HG03469 (cell line): ENCODE data around the gene TMEM132C.
"Not testable (repeated sequence)": the region's sequence is repeated elsewhere in the genome, so short reads cannot be mapped to it uniquely, and the experiment has no call there.

Source experiments
- ATAC-seq: cut with Tn5 transposase; IDR thresholded peaks from one replicate; pipeline ENCODE4 v1.9.1; 2021; ENCODE audit warnings: mild to moderate bottlenecking, moderate library complexity, moderate number of reproducible peaks; ENCODE audit not compliant: unreplicated experiment

Gene TMEM132C

GRCh38 chr12:128463881-128464280 lies 196.9 kb downstream of the TMEM132C start:
- ATAC-seq = no peak

DNA sequence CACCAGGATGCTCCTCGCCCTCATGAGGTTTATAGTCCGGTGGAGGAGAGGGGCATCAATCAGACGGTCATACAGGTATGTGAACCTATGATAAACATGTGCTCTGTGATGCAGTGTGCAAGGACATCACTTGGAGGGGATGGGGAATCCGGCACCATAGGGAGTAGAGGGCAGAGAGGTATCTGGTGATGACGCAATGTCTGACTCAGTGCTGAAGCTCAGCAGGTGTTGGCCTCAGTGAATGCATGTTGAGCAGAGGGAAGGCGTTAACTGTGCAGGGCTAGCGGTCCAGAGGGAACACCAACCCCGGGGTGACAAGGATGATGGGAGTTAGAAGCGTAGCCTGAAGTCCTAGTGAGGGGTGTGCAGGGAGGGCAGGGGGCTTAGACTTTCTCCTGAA lies 200.9 kb downstream of the TMEM132C start:
- no peak for ATAC-seq

DNA sequence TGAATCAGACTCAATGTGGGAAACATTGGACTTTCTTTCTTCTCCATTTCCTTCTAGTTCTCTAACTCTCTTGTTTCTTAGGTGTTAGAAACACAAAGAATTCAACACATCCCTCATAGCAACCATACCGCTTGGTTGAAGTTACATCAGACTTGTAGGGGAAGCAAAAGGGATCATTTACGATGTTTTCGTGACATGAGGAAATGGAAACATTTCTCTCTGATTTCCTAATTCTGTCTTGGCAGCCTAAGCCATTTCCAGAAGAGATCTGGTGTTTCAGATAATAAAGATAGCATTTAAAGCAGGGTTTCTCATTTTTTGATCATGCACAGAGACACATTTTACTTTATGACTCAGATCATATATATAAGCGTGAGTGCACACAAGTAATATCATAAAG lies 202.0 kb downstream of the TMEM132C start:
- no peak for ATAC-seq

DNA sequence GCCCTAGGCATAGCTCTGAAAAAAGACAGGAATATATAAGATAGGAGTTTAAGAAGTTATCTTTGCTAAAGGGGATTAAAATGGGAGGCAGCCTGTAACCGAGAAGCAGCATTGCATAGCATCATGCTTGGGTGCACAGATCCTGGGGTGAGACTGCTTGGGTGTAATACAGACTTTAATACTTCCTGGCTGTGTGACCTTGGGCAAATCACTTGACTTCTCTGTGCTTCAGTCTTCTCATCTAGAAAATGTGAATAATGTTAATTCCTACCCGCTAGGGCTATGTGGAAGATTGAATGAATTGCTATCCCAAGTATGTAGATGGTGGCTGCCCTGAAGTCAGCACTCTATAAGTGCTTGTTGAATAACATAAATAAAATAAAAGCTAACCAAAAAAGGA lies 204.5 kb downstream of the TMEM132C start:
- no peak for ATAC-seq

GRCh38 chr12:128474916-128475315 lies 207.9 kb downstream of the TMEM132C start:
- no peak for ATAC-seq

DNA sequence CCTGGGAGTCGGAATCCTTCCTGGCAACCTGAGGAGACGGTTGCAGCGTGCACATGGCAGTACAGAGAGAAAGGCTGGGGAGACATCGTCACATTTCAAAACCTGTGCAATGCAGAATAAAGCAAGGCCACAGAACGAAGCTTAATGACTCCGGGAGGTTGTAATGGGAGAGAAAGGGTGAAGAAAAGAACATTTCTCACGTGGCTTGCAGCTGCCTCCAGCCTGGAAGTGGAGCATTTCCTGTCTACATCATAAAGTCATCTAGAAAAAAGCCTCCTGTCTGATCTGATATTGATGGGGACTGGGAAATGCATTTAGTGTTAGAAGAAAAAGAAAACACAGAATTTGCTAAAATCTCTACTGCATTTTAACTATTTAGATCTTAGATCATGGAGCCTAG lies 209.3 kb downstream of the TMEM132C start:
- no peak for ATAC-seq

DNA sequence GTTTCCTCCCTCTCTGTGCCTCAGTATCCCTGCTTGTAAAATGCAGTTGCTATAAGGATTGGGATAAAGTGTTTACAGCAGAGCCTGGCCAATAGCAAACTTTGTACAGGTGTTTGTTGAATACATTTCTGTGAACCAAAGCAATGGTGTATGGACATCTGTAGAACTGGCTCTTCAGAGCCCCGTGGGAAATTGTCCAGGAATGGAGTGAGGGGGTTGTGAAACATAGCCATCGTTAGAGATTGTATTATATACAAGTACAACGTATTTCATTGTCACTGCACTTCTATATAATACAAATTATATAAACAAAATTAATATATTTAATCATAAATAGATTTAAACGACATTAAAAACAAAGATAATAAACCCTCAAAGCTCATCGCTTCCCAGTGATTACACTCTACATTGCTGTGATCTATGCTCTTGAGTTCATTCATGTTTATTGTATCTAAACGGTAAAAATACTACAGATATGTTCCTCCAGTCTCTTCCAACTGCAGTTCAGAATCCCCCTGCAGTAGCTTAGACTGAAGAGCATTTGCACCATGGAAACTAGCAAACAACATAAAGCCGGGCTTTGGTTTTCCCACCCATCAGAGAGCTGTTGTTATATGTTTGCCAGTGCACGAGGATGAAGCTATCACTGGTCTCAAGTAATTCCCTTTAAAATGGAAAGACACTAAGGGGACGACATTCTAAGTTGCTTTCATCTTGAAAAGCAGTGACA lies 216.7 kb downstream of the TMEM132C start:
- no peak for ATAC-seq

DNA sequence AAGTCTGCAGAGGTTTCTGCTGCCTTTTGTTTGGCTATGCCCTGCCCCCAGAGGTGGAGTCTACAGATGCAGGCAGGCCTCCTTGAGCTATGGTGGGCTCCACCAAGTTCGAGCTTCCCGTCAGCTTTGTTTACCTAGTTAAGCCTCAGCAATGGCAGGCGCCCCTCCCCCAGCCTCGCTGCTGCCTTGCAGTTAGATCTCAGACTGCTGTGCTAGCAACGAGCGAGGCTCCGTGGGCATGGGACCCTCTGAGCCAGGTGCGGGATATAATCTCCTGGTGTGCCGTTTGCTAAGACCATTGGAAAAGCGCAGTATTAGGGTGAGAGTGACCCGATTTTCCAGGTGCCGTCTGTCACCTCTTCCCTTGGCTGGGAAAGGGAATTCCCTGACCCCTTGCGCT lies 230.4 kb downstream of the TMEM132C start:
- not testable (repeated sequence) for ATAC-seq

DNA sequence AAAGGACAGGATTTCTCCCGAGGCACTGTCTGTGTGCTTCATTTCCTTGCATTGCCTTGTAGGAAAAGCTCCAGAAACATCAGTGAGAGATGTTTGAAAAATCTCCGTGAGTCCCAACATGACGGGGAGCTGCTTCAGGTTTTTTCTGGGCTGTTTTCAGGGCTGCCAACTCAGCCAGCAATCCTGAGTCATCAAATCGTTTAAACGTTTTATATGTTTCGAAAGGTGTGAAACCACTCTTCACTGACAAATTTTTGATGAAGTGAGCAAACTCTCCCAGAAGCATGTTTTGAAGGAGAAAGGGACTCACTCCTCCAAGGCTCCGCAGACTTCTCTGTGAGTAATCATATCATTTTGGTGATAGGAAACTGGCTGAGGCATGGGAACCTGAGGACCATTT lies 240.5 kb downstream of the TMEM132C start:
- no peak for ATAC-seq

DNA sequence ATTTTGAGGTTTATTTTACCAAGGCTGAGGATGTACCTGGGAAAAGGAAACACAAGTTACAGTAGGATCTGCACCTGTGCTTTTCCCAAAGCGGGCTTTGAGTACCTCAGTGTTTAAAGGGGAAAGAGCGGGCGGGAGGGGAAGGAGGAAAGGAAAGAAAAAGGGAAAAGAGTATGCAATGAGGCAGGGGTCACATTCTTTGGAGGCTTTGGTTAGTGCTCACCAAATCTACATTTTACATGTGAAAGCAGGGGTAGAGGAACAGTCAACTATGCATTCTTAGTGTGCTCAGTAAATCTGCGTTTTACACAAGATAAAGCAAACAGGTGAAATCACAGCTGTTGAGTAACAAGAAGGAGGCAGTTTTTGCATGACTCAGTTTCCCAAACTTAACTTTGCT lies 242.2 kb downstream of the TMEM132C start:
- ATAC-seq = no peak

GRCh38 chr12:128510511-128510910 lies 243.5 kb downstream of the TMEM132C start:
- no peak for ATAC-seq

GRCh38 chr12:128513331-128513730 lies 246.4 kb downstream of the TMEM132C start:
- ATAC-seq = no peak

- ATAC-seq = no peak
These were observed 246.9 kb downstream of the TMEM132C start for GRCh38 chr12:128513831-128514230.

DNA sequence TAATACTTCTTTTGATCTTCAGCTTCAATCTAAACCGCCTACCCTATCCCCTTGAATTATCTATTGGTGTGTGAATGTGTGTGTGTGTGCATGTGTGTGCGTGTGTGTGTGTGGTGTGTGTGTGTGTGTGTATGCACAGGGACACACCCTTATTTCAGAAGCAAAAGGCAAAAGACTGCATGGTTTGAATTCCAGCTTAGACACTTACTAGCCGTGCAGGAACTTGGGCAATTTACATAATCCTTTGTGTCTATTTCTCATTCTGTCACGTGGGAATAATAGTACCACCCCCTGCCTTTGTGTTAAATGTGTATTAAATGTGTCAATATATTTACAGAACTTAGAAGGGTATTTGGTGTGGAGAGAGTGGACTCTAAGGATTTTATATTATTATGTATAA lies 251.7 kb downstream of the TMEM132C start:
- ATAC-seq = no peak

GRCh38 chr12:128519426-128519825 lies 252.5 kb downstream of the TMEM132C start:
- no peak for ATAC-seq

DNA sequence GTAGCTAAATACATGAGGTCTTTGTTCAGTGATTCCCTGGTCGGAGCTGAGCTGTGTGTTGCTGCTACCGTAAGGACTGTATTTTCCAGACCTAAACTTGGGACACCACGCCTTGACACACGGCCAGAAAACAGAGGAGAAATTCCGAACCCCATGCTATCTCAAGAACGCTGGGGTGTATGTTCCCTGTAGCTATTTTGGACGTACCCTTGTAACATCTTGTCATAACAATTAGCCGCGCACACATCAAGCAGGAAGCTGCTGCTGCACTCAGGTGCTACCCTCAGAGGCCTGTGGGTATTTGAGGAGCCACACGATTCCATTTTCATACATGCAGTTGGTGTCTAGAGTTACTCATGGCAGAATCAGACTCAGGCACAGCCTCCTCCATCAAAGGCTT lies 255.0 kb downstream of the TMEM132C start:
- no peak for ATAC-seq

- no peak for ATAC-seq
These were observed 257.5 kb downstream of the TMEM132C start for GRCh38 chr12:128524439-128524838.

GRCh38 chr12:128531170-128531569 lies 264.2 kb downstream of the TMEM132C start:
- ATAC-seq = no peak

DNA sequence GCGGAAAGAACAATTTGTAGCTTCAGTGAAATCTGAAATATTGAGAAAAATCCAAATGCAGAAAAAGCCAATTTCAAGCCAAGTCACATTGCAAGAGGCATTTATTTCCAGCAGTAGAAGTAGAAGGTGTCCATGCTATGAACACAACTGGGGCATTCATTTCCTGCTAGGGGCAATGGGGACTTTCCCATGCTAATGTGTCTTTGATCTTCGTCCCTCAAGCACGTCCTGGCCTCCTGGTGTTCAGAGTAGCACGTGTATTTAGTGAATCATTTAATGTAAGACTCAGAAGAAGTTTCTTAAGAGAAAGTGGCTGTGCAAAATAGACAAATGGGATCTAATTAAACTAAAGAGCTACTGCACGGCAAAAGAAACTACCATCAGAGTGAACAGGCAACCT lies 267.9 kb downstream of the TMEM132C start:
- ATAC-seq = peak; percentile 50

DNA sequence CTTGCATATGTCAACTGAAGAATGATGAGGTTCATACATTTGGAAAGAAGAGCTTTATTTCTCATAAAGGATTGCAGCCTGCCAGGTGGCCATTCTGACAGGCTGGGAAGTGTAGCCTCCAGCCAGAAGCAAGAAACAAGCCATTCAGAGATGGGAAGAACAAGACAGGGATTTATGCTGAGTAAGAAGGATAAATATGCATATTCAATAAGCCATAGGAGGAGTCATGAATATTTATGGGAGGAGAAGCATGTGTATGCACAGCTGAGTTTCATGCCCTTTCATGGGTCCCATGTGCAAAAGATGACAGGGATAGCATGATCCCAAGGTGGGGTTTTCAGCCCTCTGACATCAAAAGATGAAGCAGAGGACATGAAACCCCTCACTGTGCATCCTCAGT lies 269.8 kb downstream of the TMEM132C start:
- no peak for ATAC-seq

DNA sequence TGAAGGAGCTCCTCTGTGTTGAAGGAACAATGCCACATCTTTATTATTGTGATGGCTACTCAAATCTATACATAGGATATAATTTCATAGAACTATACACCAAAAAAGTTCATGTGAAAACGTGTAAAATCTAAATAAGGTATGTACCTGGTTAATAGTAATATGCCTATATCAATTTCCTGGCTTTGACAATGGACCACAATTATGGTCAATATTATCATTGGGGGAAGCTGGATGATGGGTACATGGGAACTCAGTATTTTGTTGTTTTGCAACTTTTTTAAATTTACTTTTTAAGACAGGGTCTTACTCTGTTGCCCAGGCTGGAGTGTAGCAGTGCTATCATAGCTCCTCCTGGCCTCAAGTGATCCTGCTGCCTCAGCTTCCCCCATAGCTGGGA lies 270.7 kb downstream of the TMEM132C start:
- no peak for ATAC-seq

GRCh38 chr12:128542844-128543243 lies 275.9 kb downstream of the TMEM132C start:
- ATAC-seq = no peak

DNA sequence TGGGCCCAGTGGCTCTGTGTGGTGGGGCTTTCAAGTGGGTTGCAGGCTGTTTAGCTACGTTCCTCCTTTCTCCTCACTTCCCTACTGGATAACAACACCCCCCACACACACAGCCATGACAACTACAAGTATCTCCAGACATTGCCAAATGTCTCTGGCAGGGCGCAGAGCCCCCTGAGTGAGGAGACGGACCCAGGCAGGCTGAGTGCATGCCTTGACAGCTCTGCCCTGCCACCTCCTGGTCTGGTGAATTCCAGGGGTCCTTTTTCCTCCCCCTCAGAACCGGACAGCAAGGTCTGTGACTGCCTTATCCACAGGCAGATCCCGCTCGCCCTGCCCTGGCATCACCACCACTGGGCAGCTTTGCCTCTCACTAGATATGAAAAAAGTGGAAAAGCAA lies 276.5 kb downstream of the TMEM132C start:
- ATAC-seq = no peak
